ENCODE results near the gene DNASE1L2. TPM values are rescaled to one million over a fixed set of nuclear protein-coding genes. Genes with fewer than 3 reads are reported as not detected.

The DNASE1L2 gene
- total and polyA plus RNA-seq, 2 of the 8 experiments (the other 6 are each of a cell fraction or from before 2014, with no cell fraction given) = 0.35 to 0.97 TPM

GRCh38 chr16:2232094-2232990, 3.9 kb upstream of the DNASE1L2 start:
- Histone ChIP-seq H2AK5ac (ENCODE audit: low read depth, low read length) (no peak overlapping the region), H3K36me3 (ENCODE audit: control insufficient read depth in 2 of 4, insufficient read depth in 4 of 4, low read length in 3 of 4) (peaks cover 3 to 55% (median 6%) of the 10 kb centered on the region in 4 experiments; a peak in 5 of 8 replicates), H3K4ac (replicated peaks; ENCODE audit: insufficient read length, low read depth, low read length) (no peak overlapping the region), H2BK120ac (replicated peaks; ENCODE audit: low read depth, low read length) (no peak overlapping the region), H3K27ac (ENCODE audit: low read depth, low read length) (no peak overlapping the region), H4K8ac (ENCODE audit: extremely low read depth, insufficient read depth, low read length) (no peak overlapping the region), H3K14ac (ENCODE audit: insufficient read length) (no peak overlapping the region), H2BK15ac (ENCODE audit: low read length) (no peak overlapping the region), H3K18ac (ENCODE audit: extremely low read depth, low read length) (no peak overlapping the region), H3K4me3 (ENCODE audit: extremely low read depth in 1 of 4, insufficient read depth in 2 of 4, low read depth in 3 of 4, low read length in 4 of 4) (no peak overlapping the region), H3K9ac (replicated peaks in 1 of 4; ENCODE audit: extremely low read depth in 1 of 4, low read depth in 3 of 4, low read length in 3 of 4) (no peak overlapping the region; a peak in 1 of 7 replicates), H3K27me3 (replicated peaks in 1 of 4; ENCODE audit: control insufficient read depth in 3 of 4, extremely low read depth in 1 of 4, insufficient read depth in 3 of 4, low read length in 3 of 4) (peaks cover 4 to 10% (median 8%) of the 10 kb centered on the region in 4 experiments; a peak in 6 of 7 replicates), H4K20me1 (replicated peaks in 1 of 2; ENCODE audit: control insufficient read depth in 1 of 2, insufficient read depth in 2 of 2, low read length in 2 of 2) (peaks cover 5 to 18% of the 10 kb centered on the region in 2 experiments), H4K5ac (ENCODE audit: insufficient read length, low read depth, low read length) (no peak overlapping the region), H4K91ac (replicated peaks; ENCODE audit: insufficient read length, low read length) (no peak overlapping the region), H3K4me1 (replicated peaks in 1 of 4; ENCODE audit: control insufficient read depth in 3 of 4, insufficient read depth in 4 of 4, low read length in 3 of 4) (peaks cover 0 to 7% (median 4%) of the 10 kb centered on the region in 4 experiments; a peak in 5 of 7 replicates), H3K9me3 (ENCODE audit: insufficient read depth in 2 of 2, low read depth in 1 of 2, low read length in 1 of 2) (no peaks in the 10 kb centered on the region), H3K4me2 (ENCODE audit: insufficient read depth in 1 of 2, low read depth in 2 of 2, low read length in 2 of 2) (no peak overlapping the region), H3K56ac (replicated peaks; ENCODE audit: insufficient read length, low read depth, low read length) (no peak overlapping the region), H3K23me2 (ENCODE audit: low read depth, low read length) (peaks cover 10% of the 10 kb centered on the region; the same call in 1 of the 2 replicates), H2BK12ac (ENCODE audit: low read depth, low read length) (no peak overlapping the region), H2AFZ (ENCODE audit: low read length) (no peak overlapping the region), H2BK5ac (ENCODE audit: low read depth, low read length) (no peak overlapping the region), H2BK20ac (ENCODE audit: low read length) (no peak overlapping the region), H3K79me1 (ENCODE audit: low read depth, low read length) (no peaks in the 10 kb centered on the region), H3K79me2 (ENCODE audit: control insufficient read depth in 1 of 2, insufficient read depth in 2 of 2, low read length in 2 of 2) (peaks cover 0 to 4% of the 10 kb centered on the region in 2 experiments; a peak in 1 of 4 replicates), H3K23ac (ENCODE audit: insufficient read length) (no peak overlapping the region)
- ChIA-PET POLR2A (ENCODE audit: partially characterized antibody) (interaction anchor here (1.0 to 3.1 kb wide), 10 partner anchors 7 to 77 kb away, joined by 3 to 14 read pairs (median 4); partner anchors contain the start of genes E4F1, ECI1, PGP and TRAF7), CTCF (ENCODE audit: partially characterized antibody) (interaction anchor here (1.4 to 2.5 kb wide), 2 partner anchors 15 to 37 kb away, joined by 5 to 7 read pairs; no protein-coding TSS in a partner anchor)
- FAIRE-seq (no peak), DNase-seq (ENCODE audit: low read depth in 1 of 2, low spot score in 2 of 2) (no peak)
- 92% methylated on average over 38 of the region's 41 CpGs; no CpG with 5 or more reads in 1 of the 2 experiments for WGBS, 2 experiments (ENCODE audit: extremely low coverage in 1 of 2, insufficient coverage in 1 of 2, insufficient read length in 1 of 2, insufficient replicate concordance in 2 of 2, low coverage in 1 of 2, low lambda C conversion rate in 2 of 2, missing lambda C conversion rate in 1 of 2)
- TF ChIP-seq TBP (IDR thresholded peaks at IDR 0.05; ENCODE audit: low read depth, low read length) (no peak), TCF12 (IDR thresholded peaks at IDR 0.05; ENCODE audit: low read depth, low read length) (no peak), ASH2L (IDR thresholded peaks at IDR 0.05; ENCODE audit: low read length) (no peak), SIN3A (conservative IDR thresholded peaks at IDR 0.05 in 1 of 2, IDR thresholded peaks at IDR 0.05 in 1 of 2; ENCODE audit: low read depth in 1 of 2, low read length in 2 of 2) (no peak), RBBP5 (IDR thresholded peaks at IDR 0.05; ENCODE audit: borderline replicate concordance, low read depth, low read length) (no peak), TEAD4 (IDR thresholded peaks at IDR 0.05; ENCODE audit: low read depth, low read length) (no peak), JUND (IDR thresholded peaks at IDR 0.05; ENCODE audit: low read length) (no peak), ATF2 (IDR thresholded peaks at IDR 0.05; ENCODE audit: low read length) (no peak), YY1 (IDR thresholded peaks at IDR 0.05; ENCODE audit: low read depth, low read length) (no peak), ZNF274 (IDR thresholded peaks at IDR 0.05; ENCODE audit: borderline replicate concordance, extremely low read depth, low read length) (no peak)

Data from H1 (cell line).